HepG2 (cell line): ENCODE measurements around the gene NOL12. TPM values are rescaled to one million over a fixed set of nuclear protein-coding genes. Genes with fewer than 3 reads are reported as not detected.

Experiments used
- ASH2L ChIP-seq: fragments of 300-600, 200-600 bp; sonication (generic); IDR thresholded peaks from 2 replicates; pipeline ENCODE4 v1.7.0; 2017; ENCODE audit warnings: low read depth, mild to moderate bottlenecking, moderate library complexity, mixed read lengths, low read length; ENCODE audit not compliant: insufficient read length
- FOXO1 ChIP-seq: sonication (generic); formaldehyde crosslinking; IDR thresholded peaks from 2 replicates; pipeline ENCODE4 v1.4.0; 2020; ENCODE audit warnings: missing genetic modification reagents
- HDAC2 ChIP-seq: sonication (generic); formaldehyde crosslinking; IDR thresholded peaks from 2 replicates; pipeline ENCODE4 v1.4.0; 2020; ENCODE audit warnings: missing genetic modification reagents
- KDM1A ChIP-seq: IDR thresholded peaks from 2 replicates; pipeline ENCODE4 v1.6.1; 2016; ENCODE audit warnings: missing compliant biosample characterization
- TCF12 ChIP-seq, 2 experiments: fragments of 450-650 bp in 1 of 2; sonication (generic) in 1 of 2; formaldehyde crosslinking in 1 of 2; IDR thresholded peaks; 2 replicates each; pipeline versions ENCODE4 v1.6.1 to v1.8.0; 2017 to 2022; ENCODE audit warnings: antibody characterized with exemption in 1 of 2, mild to moderate bottlenecking in 1 of 2, missing genetic modification reagents in 1 of 2, moderate library complexity in 1 of 2
- U2AF1 ChIP-seq: fragments of 200-400 bp; formaldehyde crosslinking; optimal IDR thresholded peaks from 2 replicates; pipeline ENCODE3; 2017; ENCODE audit warnings: mild to moderate bottlenecking, low read depth, low read length
- XBP1 ChIP-seq: sonication (generic); formaldehyde crosslinking; IDR thresholded peaks from 2 replicates; pipeline ENCODE4 v1.5.0; 2020; ENCODE audit warnings: missing genetic modification reagents
- ZFP91 ChIP-seq: sonication (generic); formaldehyde crosslinking; IDR thresholded peaks from 2 replicates; pipeline ENCODE4 v1.9.0; 2022; ENCODE audit warnings: missing genetic modification reagents, mild to moderate bottlenecking, borderline replicate concordance
- ZNF543 ChIP-seq: sonication (generic); formaldehyde crosslinking; IDR thresholded peaks from 2 replicates; pipeline ENCODE4 v1.4.0; 2020; ENCODE audit warnings: mild to moderate bottlenecking, missing genetic modification reagents
- ZNF639 ChIP-seq: conservative IDR thresholded peaks from 2 replicates; pipeline ENCODE4 v1.6.1; 2018; ENCODE audit warnings: missing genetic modification reagents
- polyA plus RNA-seq, 8 experiments: library from polyadenylated mRNA; depleted of rRNA in 3 of 8; stranded (reverse) in 7 of 8; unstranded in 1 of 8; fragments of >200 nt; fragmentation: Illumina TruSeq in 4 of 8; extraction: Trizol in 4 of 8; gene quantifications; 2 replicates each; pipeline versions ENCODE4 v1.2.1 to v1.2.3, GENCODE V29; 2011 to 2016; ENCODE audit warnings: low read depth in 4 of 8, missing spikeins in 1 of 8, mixed read lengths in 1 of 8; ENCODE audit not compliant: insufficient read depth in 1 of 8
- total RNA-seq, 5 experiments: library from RNA; depleted of rRNA; stranded (reverse); fragments of >200 nt; fragmentation: Illumina TruSeq; extraction: Trizol; gene quantifications; 2 replicates each; pipeline ENCODE4 v1.2.3, GENCODE V29; 2016; ENCODE audit warnings: low read depth in 1 of 5
- TF ChIP-seq, protein P1 (sequence below): sonication (generic); formaldehyde crosslinking; IDR thresholded peaks from 2 replicates; pipeline ENCODE4 v1.4.0; 2020; ENCODE audit warnings: low read depth, missing genetic modification reagents
- TF ChIP-seq, protein P2 (sequence below): sonication (generic); formaldehyde crosslinking; IDR thresholded peaks from one replicate; pipeline ENCODE4 v1.5.1; 2020; ENCODE audit warnings: mild to moderate bottlenecking, missing genetic modification reagents; ENCODE audit errors: not compliant biosample characterization

NOL12 gene
- total and polyA plus RNA-seq, 2 of the 13 experiments (the other 11 are each of a cell fraction or from before 2014, with no cell fraction given): 14.3 to 31.4 TPM

- TF ChIP-seq, protein P1, sequence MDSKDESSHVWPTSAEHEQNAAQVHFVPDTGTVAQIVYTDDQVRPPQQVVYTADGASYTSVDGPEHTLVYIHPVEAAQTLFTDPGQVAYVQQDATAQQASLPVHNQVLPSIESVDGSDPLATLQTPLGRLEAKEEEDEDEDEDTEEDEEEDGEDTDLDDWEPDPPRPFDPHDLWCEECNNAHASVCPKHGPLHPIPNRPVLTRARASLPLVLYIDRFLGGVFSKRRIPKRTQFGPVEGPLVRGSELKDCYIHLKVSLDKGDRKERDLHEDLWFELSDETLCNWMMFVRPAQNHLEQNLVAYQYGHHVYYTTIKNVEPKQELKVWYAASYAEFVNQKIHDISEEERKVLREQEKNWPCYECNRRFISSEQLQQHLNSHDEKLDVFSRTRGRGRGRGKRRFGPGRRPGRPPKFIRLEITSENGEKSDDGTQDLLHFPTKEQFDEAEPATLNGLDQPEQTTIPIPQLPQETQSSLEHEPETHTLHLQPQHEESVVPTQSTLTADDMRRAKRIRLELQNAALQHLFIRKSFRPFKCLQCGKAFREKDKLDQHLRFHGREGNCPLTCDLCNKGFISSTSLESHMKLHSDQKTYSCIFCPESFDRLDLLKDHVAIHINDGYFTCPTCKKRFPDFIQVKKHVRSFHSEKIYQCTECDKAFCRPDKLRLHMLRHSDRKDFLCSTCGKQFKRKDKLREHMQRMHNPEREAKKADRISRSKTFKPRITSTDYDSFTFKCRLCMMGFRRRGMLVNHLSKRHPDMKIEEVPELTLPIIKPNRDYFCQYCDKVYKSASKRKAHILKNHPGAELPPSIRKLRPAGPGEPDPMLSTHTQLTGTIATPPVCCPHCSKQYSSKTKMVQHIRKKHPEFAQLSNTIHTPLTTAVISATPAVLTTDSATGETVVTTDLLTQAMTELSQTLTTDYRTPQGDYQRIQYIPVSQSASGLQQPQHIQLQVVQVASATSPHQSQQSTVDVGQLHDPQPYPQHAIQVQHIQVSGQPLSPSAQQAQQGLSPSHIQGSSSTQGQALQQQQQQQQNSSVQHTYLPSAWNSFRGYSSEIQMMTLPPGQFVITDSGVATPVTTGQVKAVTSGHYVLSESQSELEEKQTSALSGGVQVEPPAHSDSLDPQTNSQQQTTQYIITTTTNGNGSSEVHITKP (CRISPR knock-in tag): peak; percentile 85; the same call in 1 of the 2 replicates
- TF ChIP-seq ASH2L (no peak), FOXO1 (CRISPR knock-in tag) (peak; percentile 81), TCF12 (IDR thresholded peaks at IDR 0.05) (no peak), TCF12 (CRISPR knock-in tag; IDR thresholded peaks at IDR 0.05) (no peak), ZNF543 (CRISPR knock-in tag) (no peak), XBP1 (CRISPR knock-in tag) (no peak; the same call in 1 of the 2 replicates), U2AF1 (no peak), ZNF639 (CRISPR knock-in tag) (no peak), HDAC2 (CRISPR knock-in tag) (0 out of 2 replicates have a peak, but pooled peaks have one; percentile 67), KDM1A (CRISPR knock-in tag) (peak; percentile 70), ZFP91 (CRISPR knock-in tag) (0 out of 2 replicates have a peak, but pooled peaks have one; percentile 31)
- TF ChIP-seq, protein P2, sequence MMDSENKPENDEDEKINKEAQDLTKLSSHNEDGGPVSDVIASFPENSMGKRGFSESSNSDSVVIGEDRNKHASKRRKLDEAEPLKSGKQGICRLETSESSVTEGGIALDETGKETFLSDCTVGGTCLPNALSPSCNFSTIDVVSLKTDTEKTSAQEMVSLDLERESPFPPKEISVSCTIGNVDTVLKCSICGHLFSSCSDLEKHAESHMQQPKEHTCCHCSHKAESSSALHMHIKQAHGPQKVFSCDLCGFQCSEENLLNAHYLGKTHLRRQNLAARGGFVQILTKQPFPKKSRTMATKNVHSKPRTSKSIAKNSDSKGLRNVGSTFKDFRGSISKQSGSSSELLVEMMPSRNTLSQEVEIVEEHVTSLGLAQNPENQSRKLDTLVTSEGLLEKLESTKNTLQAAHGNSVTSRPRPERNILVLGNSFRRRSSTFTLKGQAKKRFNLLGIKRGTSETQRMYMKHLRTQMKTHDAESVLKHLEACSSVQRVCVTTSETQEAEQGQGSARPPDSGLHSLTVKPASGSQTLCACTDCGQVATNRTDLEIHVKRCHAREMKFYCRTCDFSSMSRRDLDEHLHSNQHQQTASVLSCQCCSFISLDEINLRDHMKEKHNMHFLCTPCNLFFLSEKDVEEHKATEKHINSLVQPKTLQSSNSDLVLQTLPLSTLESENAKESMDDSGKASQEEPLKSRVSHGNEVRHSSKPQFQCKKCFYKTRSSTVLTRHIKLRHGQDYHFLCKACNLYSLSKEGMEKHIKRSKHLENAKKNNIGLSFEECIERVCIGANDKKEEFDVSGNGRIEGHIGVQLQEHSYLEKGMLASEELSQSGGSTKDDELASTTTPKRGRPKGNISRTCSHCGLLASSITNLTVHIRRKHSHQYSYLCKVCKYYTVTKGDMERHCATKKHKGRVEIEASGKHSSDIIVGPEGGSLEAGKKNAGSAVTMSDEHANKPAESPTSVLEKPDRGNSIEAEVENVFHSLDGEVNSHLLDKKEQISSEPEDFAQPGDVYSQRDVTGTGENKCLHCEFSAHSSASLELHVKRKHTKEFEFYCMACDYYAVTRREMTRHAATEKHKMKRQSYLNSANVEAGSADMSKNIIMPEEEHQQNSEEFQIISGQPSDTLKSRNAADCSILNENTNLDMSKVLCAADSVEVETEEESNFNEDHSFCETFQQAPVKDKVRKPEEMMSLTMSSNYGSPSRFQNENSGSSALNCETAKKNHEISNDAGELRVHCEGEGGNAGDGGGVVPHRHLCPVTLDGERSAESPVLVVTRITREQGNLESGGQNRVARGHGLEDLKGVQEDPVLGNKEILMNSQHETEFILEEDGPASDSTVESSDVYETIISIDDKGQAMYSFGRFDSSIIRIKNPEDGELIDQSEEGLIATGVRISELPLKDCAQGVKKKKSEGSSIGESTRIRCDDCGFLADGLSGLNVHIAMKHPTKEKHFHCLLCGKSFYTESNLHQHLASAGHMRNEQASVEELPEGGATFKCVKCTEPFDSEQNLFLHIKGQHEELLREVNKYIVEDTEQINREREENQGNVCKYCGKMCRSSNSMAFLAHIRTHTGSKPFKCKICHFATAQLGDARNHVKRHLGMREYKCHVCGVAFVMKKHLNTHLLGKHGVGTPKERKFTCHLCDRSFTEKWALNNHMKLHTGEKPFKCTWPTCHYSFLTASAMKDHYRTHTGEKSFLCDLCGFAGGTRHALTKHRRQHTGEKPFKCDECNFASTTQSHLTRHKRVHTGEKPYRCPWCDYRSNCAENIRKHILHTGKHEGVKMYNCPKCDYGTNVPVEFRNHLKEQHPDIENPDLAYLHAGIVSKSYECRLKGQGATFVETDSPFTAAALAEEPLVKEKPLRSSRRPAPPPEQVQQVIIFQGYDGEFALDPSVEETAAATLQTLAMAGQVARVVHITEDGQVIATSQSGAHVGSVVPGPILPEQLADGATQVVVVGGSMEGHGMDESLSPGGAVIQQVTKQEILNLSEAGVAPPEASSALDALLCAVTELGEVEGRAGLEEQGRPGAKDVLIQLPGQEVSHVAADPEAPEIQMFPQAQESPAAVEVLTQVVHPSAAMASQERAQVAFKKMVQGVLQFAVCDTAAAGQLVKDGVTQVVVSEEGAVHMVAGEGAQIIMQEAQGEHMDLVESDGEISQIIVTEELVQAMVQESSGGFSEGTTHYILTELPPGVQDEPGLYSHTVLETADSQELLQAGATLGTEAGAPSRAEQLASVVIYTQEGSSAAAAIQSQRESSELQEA (CRISPR knock-in tag): no peak
These were observed 24.8 kb upstream of the NOL12 start (continued) for GRCh38 chr22:37661160-37661924.
